Right atrium auricular region (tissue), 2 donors: ENCODE results near the gene CHRNA4. TPM values are rescaled to one million over a fixed set of nuclear protein-coding genes. Genes with fewer than 3 reads are reported as not detected.

ENCODE experiments used
- DNase-seq: peaks from one replicate; pipeline ENCODE4 v3.0.0-alpha.2; 2019; ENCODE audit warnings: low spot score
- H3K27ac ChIP-seq, 2 donors: fragments of 200-600 bp; sonication (generic); 1 replicate in 1 of 2; 2 replicates in 1 of 2; pipeline ENCODE4 v1.5.1; 2016 to 2019
- H3K27me3 ChIP-seq, 2 donors: fragments of 200-600 bp; sonication (generic); one replicate each; pipeline versions ENCODE4 v1.5.1 to v1.6.0; 2017 to 2019
- H3K36me3 ChIP-seq: fragments of 200-600 bp; sonication (generic); one replicate; pipeline ENCODE4 v1.5.1; 2016
- H3K4me1 ChIP-seq, 2 donors: fragments of 200-600 bp; sonication (generic); one replicate each; pipeline versions ENCODE4 v1.5.1 to v1.6.0; 2017 to 2019
- H3K4me3 ChIP-seq, 2 donors: fragments of 200-600 bp; sonication (generic); 1 replicate in 1 of 2; 2 replicates in 1 of 2; pipeline ENCODE4 v1.5.1; 2017 to 2019; ENCODE audit warnings: mild to moderate bottlenecking in 1 of 2, moderate library complexity in 1 of 2
- H3K9me3 ChIP-seq, 2 donors: fragments of 200-600 bp; sonication (generic); one replicate each; pipeline ENCODE4 v1.5.1; 2019
- CTCF ChIP-seq, 2 donors: fragments of 200-600 bp; sonication (generic); IDR thresholded peaks; one replicate each; pipeline ENCODE4 v1.5.1; 2019; ENCODE audit warnings: antibody characterized with exemption in 2 of 2
- total RNA-seq, 2 donors: library from RNA; depleted of rRNA; stranded (reverse); fragments of >200 nt; gene quantifications; one replicate each; pipeline ENCODE4 v1.1.0, GENCODE V29; 2016

Gene CHRNA4
- total RNA-seq, 2 donors from 2014 or later: not detected

DNA sequence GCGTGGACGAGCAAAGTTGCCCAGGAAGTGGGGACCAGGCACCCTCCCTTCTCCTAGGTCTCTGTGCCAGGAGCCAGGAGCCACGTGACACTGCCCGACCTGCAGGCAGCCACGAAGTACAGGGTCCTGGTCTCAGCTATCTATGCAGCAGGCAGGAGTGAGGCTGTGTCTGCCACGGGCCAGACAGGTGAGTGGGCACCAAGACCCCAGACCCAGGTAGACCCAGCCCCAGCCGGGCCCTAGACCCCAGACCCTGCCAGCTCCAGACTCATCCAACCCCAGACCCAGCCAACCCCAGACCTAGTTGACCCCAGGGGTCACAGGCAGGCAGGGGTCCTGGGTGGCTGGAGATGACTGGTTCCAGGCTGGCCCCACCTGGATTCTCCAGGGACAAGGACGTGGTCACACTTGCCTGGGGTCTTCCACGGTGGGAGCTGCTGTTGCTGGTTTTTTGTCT is 47.1 kb downstream of the CHRNA4 start:
- Histone ChIP-seq H3K9me3 (no peaks in the 10 kb centered on the region), H3K4me1 (peaks cover 0 to 7% of the 10 kb centered on the region in 2 donors), H3K27ac (no peak overlapping the region), H3K27me3 (no peaks in the 10 kb centered on the region), H3K4me3 (no peak overlapping the region), H3K36me3 (no peaks in the 10 kb centered on the region)
- no peak for DNase-seq
- TF ChIP-seq CTCF (IDR thresholded peaks at IDR 0.05): no peak

DNA sequence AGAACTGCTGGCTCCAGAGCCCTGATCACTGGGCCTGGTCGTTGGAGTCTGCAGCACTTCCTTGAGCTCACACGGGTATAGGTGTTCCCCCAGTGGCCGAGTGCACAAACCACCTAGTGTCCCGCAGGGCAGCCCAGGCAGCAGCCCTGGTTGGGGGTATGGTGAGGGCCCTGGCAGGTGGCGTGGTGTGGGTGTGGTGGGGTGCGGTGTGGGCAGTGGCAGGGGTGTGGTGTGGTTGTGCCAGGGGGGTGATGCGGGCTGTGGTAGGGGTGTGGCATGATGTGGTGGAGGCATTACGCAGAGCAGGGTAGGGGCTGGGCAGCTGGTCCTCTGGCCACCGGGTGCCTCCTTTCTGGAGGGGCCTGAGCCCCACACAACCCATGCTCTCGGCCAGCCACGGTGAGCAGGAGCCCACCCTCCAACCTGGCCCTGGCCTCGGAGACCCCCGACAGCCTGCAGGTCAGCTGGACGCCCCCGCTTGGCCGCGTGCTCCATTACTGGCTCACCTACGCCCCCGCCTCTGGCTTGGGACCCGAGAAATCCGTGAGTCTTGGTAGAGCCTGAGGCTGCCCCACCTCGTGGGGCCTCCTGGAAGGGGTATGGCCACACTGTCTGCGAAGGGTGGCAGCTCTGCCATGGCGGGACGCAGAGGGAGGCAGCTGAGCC is 47.7 kb downstream of the CHRNA4 start:
- no peak for TF ChIP-seq CTCF (IDR thresholded peaks at IDR 0.05)
- no peaks in the 10 kb centered on the region for H3K9me3 ChIP-seq

DNA sequence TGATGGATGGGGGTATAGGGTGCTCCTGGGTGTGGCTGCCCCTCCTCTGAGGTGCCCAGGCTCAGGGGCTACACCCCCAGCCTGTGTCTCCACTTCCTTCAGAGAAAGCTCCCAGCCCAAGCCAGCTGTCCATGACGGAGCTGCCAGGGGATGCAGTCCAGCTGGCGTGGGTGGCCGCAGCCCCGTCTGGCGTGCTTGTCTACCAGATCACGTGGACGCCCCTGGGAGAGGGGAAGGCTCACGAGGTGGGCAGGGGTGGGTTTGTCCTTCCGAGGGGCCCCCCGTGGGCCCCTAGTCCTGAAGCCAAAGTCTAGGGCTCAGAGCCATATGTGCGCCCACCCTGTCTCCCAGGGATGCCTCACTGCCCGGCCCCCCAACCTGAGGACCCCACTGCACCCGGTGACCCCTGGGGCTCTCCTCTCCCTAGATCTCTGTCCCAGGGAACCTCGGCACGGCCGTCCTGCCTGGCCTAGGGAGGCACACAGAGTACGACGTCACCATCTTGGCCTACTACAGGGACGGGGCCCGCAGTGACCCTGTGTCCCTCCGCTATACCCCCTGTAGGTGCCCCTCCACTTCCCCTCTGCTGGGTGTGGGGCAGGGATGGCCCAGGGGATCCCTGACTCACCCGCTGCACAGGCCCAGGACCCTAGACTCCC is 48.3 kb downstream of the CHRNA4 start:
- Histone ChIP-seq H3K36me3 (no peaks in the 10 kb centered on the region), H3K27me3 (no peaks in the 10 kb centered on the region), H3K4me3 (no peak overlapping the region), H3K9me3 (no peaks in the 10 kb centered on the region), H3K4me1 (peaks cover 0 to 7% of the 10 kb centered on the region in 2 donors), H3K27ac (no peak overlapping the region)
- TF ChIP-seq CTCF (IDR thresholded peaks at IDR 0.05): no peak
- no peak for DNase-seq

More for the DNA sequence above, 47.7 kb downstream of the CHRNA4 start:
- Histone ChIP-seq H3K27ac (no peak overlapping the region), H3K36me3 (no peaks in the 10 kb centered on the region), H3K27me3 (no peaks in the 10 kb centered on the region), H3K4me1 (peaks cover 0 to 7% of the 10 kb centered on the region in 2 donors), H3K4me3 (no peak overlapping the region)
- DNase-seq: no peak

GRCh38 chr20:63312273-63312672 is 48.9 kb downstream of the CHRNA4 start:
- Histone ChIP-seq H3K36me3 (no peaks in the 10 kb centered on the region), H3K27ac (no peak overlapping the region), H3K9me3 (no peaks in the 10 kb centered on the region), H3K4me3 (no peak overlapping the region), H3K4me1 (peaks cover 0 to 7% of the 10 kb centered on the region in 2 donors), H3K27me3 (no peaks in the 10 kb centered on the region)
- no peak for DNase-seq
- no peak for TF ChIP-seq CTCF (IDR thresholded peaks at IDR 0.05)

DNA sequence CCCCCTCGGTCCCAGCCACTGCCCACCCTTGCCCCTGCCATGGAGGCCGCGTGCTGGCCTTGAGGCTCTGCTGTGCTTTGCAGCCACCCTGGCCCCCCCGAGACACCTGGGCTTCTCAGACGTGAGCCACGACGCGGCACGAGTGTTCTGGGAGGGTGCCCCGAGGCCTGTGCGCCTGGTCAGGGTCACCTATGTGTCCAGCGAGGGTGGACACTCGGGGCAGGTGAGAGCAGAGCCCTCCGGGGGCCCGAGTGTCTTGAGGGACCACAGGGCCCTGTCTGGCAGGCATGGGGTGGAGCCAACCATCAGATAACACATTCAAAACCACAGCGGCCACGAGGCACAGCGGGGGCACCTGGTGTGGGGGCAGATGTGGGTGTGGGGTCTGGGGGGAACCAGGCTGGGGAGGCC is 49.3 kb downstream of the CHRNA4 start:
- no peaks in the 10 kb centered on the region for H3K36me3 ChIP-seq
- no peak for DNase-seq

More for the DNA sequence above, 49.3 kb downstream of the CHRNA4 start:
- H3K9me3 ChIP-seq: no peaks in the 10 kb centered on the region
- TF ChIP-seq CTCF (IDR thresholded peaks at IDR 0.05): no peak
- H3K4me3 ChIP-seq: no peak overlapping the region
- peaks cover 0 to 7% of the 10 kb centered on the region in 2 donors for H3K4me1 ChIP-seq
- no peaks in the 10 kb centered on the region for H3K27me3 ChIP-seq
- no peak overlapping the region for H3K27ac ChIP-seq
